ENCODE data around the gene CHST15.

CHST15 gene

GRCh38 chr10:123958241-123958640, 135.2 kb downstream of the CHST15 start:
- no peak for DNase-seq

All from NCI-H2081 (cell line).